CD4-positive, alpha-beta T cell treated with Interleukin-4 for 1 hour (primary cell): ENCODE data around the gene DDX59.

Experiments used
- DNase-seq, 2 donors: peaks; one replicate each; pipeline ENCODE4 v3.0.0-alpha.2; 2020 to 2022

Gene DDX59

DNA sequence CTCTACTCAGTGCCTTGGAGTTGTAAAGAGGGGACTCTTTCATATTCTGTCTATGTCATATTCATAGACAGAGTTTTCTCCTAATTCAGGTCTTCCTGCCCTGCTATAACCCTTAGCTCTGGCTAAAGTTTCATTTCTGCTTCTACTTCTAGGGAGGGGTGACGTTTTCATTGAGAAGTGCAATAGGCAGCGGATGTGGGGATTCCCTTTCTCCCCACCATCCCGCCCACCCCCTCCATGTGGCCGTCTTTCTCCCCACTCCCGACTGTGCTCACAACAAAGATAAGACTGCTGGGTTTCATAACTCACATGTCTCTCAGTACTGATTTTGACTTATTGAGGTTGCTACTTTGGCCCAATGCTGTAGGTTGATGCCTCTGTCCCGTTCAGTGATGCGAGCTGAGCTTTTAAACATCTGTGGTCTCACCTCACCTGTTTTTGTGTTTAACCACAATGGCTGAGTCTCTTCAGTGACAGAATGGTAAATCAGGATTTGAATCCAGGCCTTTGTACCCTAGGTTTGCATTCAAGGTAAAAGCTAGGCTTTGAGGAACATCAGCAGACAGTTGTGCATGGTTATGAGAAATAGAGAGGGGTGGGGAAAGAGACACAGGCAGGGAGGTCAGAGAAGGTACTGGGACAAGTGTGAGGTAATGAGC is 41.4 kb downstream of the DDX59 start:
- peak; percentile 56 to 69 for DNase-seq

DNA sequence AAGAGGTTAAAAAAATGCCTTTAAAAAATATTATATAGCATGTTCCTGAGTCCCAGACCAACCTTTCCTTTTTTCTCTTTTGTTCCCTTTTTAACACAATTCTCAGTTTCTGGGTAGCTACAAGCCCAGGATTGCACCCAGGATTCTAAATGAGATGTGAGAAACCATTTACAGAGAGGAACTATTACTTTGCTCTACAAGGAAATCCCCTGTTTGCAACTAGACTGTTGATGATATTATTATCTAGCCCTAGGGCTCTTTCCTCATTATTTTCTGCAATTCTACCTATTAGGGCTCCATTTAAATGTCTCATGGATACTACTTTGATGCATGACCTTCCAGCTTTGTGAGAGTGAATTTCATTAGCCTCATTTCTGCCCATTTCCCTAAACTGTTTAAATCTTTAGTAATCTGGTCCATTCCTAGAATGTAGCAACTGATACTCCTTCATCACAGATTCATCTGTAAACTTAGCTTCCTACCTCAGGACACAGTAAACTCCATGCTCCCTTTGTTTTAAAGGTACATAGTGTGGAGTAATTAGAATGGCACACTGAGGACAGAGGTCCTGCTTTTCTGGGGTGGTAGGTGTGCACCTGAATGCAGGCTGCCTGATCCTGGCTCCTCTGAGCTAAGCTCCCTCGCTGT is 42.0 kb downstream of the DDX59 start:
- DNase-seq, result no peak

DNA sequence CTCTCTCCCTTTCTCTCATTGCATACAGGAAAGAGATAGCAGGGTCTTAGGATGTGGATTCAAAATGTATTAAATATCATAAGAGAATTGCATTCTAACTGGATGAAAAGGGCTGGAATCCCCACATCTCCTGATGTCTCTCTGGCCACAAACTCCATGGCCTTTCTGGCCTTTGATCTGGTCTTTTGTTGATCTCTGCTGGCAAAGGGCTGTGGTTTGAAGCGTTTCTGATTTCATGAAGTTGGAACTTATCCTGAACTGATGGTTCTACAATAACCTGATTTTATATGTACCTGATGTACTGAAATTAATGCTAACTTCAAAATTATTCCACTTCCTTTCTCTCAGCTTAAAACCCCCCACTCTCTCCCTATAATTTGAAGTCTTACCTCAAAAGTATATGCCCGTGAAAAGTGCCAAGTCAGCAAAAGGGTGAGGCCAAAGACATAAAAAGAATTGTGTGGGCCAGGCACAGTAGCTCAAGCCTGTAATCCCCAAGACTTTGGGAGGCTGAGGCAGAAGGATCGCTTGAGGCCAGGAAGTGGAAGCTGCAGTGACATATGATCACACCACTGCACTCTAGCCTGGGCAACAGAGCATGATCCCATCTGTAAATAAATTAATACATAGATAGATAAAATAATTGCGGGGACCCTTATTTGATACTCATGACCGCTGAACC is 42.7 kb downstream of the DDX59 start:
- DNase-seq, result no peak

DNA sequence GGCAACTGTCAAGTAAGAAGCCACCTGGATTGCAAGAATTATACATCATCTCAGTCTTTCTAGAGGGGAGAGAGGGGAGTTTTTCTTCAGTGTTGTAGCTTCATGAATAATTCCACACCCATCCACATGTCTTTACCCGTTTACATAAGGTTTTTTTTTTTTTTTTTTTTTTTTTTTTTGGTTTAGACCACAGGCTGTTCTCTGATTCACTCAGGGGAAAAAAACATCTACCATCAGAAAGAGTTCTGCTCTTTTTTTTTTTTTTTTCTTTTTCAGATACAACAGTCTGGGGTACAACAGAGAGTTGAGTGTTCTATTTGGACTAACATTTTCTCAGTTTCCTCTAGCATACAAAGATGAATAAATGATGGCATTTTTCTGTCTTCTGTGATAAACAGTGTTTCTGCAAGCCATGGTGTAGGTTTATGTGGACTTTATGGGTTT is 44.3 kb downstream of the DDX59 start:
- no peak for DNase-seq

DNA sequence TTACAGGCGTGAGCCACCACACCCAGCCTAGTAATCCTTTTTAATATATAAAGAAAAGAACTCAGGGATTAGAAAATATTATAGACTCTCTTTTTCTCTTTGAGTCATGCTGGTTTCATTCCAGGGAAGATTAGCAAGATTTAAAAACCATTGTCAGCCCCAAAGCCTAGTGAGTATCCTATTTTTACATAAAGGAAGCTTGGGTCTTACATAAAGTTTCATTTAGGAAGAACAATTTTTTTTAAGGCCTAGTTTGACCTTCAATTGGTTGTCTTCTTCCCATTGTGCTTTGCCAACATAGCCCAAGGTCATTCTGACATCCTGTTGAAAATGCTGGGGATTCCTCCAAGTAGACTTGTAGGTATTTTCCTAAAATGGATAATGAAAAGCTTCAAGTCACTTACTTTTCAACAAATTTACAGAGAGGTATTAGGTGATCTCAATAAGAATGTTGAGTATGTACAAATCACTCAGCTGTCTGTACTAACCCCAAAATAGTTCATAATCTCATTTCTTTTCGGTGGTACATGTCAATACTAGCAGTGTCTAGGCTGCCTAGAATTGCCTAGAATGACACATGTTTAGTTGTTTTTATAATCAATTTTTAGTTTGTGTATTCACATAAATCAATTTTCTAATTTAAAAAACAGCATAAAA is 44.9 kb downstream of the DDX59 start:
- DNase-seq, result no peak

DNA sequence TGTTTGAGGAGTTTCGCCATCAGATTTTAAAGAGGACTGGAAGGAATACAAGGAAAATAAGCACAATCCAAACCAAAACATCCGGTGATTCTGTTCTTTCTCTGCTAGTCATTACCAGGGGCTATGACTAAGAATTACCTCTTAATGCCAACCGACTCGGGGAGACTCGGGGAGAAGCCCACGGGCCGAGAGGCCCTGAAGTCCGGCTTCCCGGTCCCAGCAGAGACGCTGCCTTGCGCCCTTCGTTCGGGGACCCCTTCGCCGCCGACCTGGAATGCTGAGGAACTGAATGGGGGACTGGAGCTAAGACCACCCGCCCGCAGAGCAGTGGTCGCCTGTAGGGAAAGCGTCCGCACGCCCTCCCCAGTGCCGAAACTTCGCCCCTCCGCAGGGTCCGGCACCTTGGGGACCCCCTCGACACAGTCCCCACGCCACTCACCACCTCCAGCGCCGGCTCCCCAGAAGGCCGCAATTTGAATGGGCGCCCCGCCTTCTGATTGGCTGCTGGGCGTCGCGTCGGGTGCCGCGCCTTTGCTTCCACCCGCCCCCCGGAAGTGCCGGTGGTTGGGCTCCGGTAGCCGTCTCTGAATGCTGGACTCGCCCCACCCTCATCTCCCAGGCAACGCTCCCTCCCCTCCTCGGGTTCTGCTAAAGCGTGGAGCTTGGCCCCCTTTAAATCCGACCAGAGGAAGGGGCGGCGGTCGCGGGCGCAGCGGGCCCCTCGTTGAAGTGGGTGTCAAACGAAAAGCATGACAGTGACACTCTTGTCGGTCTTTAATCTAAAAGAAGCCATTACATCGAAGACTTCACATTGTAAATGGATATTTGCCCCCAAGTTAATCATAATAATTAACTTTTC is 49.2 kb downstream of the DDX59 start, which contains the start of gene KIF14:
KIF14 (minus strand) TSS at position 479 of the 859 bp plus-strand sequence. CDS start 2,028 bp downstream, outside the sequence.
- peak; percentile 94 for DNase-seq

DNA sequence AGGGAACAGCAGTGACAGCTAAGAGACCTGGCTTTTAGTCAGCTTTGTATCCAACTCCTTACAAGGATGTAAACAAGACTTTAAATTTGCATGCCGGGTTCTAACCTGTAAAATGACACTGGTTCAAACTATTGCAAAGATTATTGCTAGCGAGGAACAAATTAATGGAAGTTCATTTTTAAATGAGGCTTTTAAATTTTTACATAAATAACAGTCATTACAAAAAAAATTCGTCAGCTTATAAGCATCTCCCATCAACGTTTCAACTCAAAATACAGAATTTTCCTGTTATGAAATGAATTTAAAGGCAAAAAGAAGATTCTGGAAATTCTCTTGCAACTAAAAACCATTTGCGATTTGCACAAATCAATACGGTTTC is 49.8 kb downstream of the DDX59 start:
- DNase-seq, result no peak

DNA sequence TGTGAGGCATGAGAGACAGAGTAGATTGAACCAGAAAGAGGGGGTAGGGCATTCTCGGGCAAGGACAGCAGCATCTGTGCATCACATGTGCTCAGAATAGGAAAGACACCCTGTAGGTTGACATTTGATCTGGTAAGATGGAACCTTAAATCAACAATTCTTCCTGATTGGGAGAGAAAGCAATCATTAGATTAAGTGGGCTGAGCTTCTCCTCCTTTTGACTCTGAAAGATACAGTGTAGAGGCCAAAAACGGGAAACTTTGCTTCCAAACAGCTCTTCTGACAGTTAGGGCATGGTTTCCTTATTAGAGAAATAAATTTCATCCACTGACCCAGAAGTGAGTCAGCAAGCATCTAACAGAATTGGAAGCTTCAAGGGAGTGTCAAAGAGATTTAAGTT is 58.9 kb downstream of the DDX59 start:
- no peak for DNase-seq

DNA sequence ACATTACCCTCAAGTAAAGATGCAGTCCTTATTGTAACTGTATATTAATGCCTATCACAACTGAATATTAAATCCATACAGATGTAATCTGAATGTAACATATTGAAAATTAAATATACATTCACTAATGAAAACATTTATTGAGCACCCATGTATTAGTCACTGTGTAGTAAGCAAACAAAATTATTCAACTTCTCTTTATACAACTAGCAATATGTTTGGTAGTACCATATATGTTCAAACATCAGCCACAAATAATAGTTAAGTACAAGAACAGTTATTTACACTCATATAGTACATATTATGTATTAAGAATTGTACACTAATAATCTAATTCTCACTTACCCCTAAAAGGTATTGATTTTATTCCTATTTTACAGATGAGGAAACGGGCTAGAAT is 67.1 kb downstream of the DDX59 start:
- no peak for DNase-seq
